ENCODE data around the gene RECQL5. TPM values are rescaled to one million over a fixed set of nuclear protein-coding genes. Genes with fewer than 3 reads are reported as not detected.

Gene RECQL5
- total RNA-seq, 4 donors from 2014 or later = 35.3 to 129 (median 63.6) TPM

DNA sequence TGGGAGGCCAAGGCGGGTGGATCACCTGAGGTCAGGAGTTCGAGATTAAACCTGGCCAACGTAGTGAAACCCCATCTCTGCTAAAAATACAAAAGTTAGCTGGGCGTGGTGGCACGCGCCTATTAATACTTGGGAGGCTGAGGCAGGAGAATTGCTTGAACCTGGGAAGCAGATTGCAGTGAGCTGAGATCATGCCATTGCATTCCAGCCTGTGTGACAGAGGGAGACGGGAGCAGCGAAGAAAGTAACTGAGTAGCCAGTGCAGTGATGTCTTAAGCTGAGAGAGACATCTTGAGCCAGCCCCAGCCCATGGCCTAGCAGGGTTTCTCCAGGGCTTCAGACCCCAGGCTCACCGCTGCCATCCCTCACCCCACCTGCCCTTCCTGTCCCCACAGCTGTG is 43.6 kb downstream of the RECQL5 start:
- Histone ChIP-seq H3K9me3 (no peaks in the 10 kb centered on the region), H3K27me3 (no peaks in the 10 kb centered on the region), H3K4me3 (no peak overlapping the region), H3K36me3 (peaks cover 59% of the 10 kb centered on the region), H3K4me1 (no peaks in the 10 kb centered on the region), H3K27ac (no peak overlapping the region)
- 85% methylated on average over 9 of the region's 9 CpGs for WGBS
- TF ChIP-seq POLR2A (IDR thresholded peaks at IDR 0.05) = no peak
- DNase-seq (ENCODE audit: low spot score in 2 of 2) = no peak

GRCh38 chr17:75622771-75623273 is 44.1 kb downstream of the RECQL5 start:
- Histone ChIP-seq H3K27ac (no peak overlapping the region), H3K4me3 (no peak overlapping the region), H3K27me3 (no peaks in the 10 kb centered on the region), H3K36me3 (peaks cover 62% of the 10 kb centered on the region), H3K4me1 (no peaks in the 10 kb centered on the region), H3K9me3 (no peaks in the 10 kb centered on the region)
- no peak for DNase-seq (ENCODE audit: low spot score in 2 of 2)
- TF ChIP-seq EP300 (IDR thresholded peaks at IDR 0.05) (no peak), POLR2A (IDR thresholded peaks at IDR 0.05) (no peak), CTCF (IDR thresholded peaks at IDR 0.05) (no peak), POLR2AphosphoS5 (IDR thresholded peaks at IDR 0.05) (no peak)
- 89% methylated on average over 15 of the region's 15 CpGs for WGBS

DNA sequence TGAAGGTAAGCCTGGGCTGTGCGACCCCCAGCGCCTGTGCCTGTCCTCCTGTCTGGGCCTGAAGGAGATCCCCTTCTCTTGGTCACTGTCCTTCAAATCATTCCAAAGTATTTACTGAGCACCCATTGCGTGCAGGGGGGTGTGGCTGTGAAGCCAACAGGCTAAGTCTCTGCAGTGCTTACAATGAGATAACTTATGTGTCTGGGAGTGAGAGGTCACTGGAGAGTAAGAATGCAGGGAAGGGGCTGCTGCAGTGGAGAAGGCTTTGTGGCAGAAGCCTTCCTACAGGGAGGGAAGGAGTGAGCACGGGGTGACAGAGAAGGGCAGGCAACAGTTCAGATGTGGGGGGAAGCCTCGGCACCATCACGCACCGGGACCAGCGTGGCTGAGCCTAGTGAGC is 44.9 kb downstream of the RECQL5 start:
- 83% methylated on average over 8 of the region's 8 CpGs for WGBS
- Histone ChIP-seq H3K27ac (no peak overlapping the region), H3K4me1 (no peaks in the 10 kb centered on the region), H3K36me3 (peaks cover 64% of the 10 kb centered on the region), H3K9me3 (no peaks in the 10 kb centered on the region), H3K4me3 (no peak overlapping the region), H3K27me3 (no peaks in the 10 kb centered on the region)
- no peak for TF ChIP-seq EP300 (IDR thresholded peaks at IDR 0.05)
- TF ChIP-seq CTCF (IDR thresholded peaks at IDR 0.05) = no peak
- no peak for TF ChIP-seq POLR2AphosphoS5 (IDR thresholded peaks at IDR 0.05)
- no peak for DNase-seq (ENCODE audit: low spot score in 2 of 2)

DNA sequence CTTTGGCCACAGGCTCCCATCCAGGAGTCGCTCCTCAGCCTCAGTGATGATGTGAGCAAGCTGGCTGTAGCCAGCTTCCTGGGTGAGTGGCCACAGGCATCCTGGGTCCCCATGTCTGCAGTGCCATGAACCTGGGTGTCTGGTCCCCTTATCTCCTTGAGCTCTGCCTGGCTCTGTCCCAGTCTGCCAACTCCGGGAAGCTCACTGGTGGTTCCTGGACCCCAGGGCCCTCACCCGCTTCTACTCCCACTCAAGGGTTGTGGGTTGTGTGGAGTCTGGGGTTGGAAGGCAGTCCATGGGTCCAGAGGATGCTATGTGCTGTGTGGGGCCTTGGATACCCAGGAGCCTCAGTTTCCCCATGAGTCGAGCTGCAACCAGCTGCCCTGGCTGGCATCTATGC is 45.5 kb downstream of the RECQL5 start:
- H3K4me3 ChIP-seq = no peak overlapping the region
- DNase-seq (ENCODE audit: low spot score in 2 of 2) = no peak
- no peaks in the 10 kb centered on the region for H3K4me1 ChIP-seq
- H3K27ac ChIP-seq = no peak overlapping the region
- WGBS = 90% methylated on average over 4 of the region's 4 CpGs
- H3K9me3 ChIP-seq = no peaks in the 10 kb centered on the region
- H3K27me3 ChIP-seq = no peaks in the 10 kb centered on the region
- no peak for TF ChIP-seq EP300 (IDR thresholded peaks at IDR 0.05)
- TF ChIP-seq CTCF (IDR thresholded peaks at IDR 0.05) = no peak
- TF ChIP-seq POLR2AphosphoS5 (IDR thresholded peaks at IDR 0.05) = no peak
- no peak for TF ChIP-seq POLR2A (IDR thresholded peaks at IDR 0.05)
- peaks cover 64% of the 10 kb centered on the region for H3K36me3 ChIP-seq

- peaks cover 66% of the 10 kb centered on the region for H3K36me3 ChIP-seq
- no peaks in the 10 kb centered on the region for H3K27me3 ChIP-seq
- H3K4me1 ChIP-seq = no peaks in the 10 kb centered on the region
- no peaks in the 10 kb centered on the region for H3K9me3 ChIP-seq
- 80% methylated on average over 4 of the region's 36 CpGs for WGBS
- no peak overlapping the region for H3K27ac ChIP-seq
- DNase-seq (ENCODE audit: low spot score in 2 of 2) = no peak
- no peak overlapping the region for H3K4me3 ChIP-seq
- TF ChIP-seq EP300 (IDR thresholded peaks at IDR 0.05) = no peak
- peak in 1 of 2 donors; percentile 28 for TF ChIP-seq CTCF (IDR thresholded peaks at IDR 0.05)
Measured at GRCh38 chr17:75619506-75620431, 47.2 kb downstream of the RECQL5 start.
